ENCODE measurements around the gene RSU1.

- TF ChIP-seq POLR2A (IDR thresholded peaks at IDR 0.05), result no peak
- TF ChIP-seq CTCF (IDR thresholded peaks at IDR 0.05), result no peak
Measured at GRCh38 chr10:16788125-16788524, 29.1 kb downstream of the RSU1 start.
